Neutrophil (primary cell): ENCODE results near the gene TUBB2A.
"Not testable (repeated sequence)": the region's sequence is repeated elsewhere in the genome, so short reads cannot be mapped to it uniquely, and the experiment has no call there.

Experiments
- H3K27ac ChIP-seq: fragments of 200-600 bp; sonication (generic); 2 replicates; pipeline ENCODE4 v1.5.1; 2016; ENCODE audit warnings: mild to moderate bottlenecking, moderate library complexity
- H3K27me3 ChIP-seq: fragments of 200-600 bp; sonication (generic); 2 replicates; pipeline ENCODE4 v1.6.0; 2016; ENCODE audit warnings: mild to moderate bottlenecking
- H3K36me3 ChIP-seq: fragments of 200-600 bp; sonication (generic); 2 replicates; pipeline ENCODE4 v1.5.1; 2017
- H3K4me1 ChIP-seq, 2 experiments: fragments of 200-600 bp in 1 of 2; sonication (generic) in 1 of 2; 1 replicate in 1 of 2; 2 replicates in 1 of 2; pipeline versions ENCODE4 v1.5.1 to v1.6.1; 2013 to 2016; ENCODE audit warnings: low read depth in 1 of 2, low read length in 1 of 2, mild to moderate bottlenecking in 1 of 2, moderate library complexity in 1 of 2; ENCODE audit not compliant: control insufficient read depth in 1 of 2, insufficient read depth in 1 of 2
- H3K4me3 ChIP-seq, 2 experiments: fragments of 200-600 bp in 1 of 2; sonication (generic) in 1 of 2; 1 replicate in 1 of 2; 2 replicates in 1 of 2; pipeline ENCODE4 v1.5.1; 2013 to 2016; ENCODE audit warnings: low read depth in 1 of 2, low read length in 1 of 2, mild to moderate bottlenecking in 1 of 2, moderate library complexity in 1 of 2
- H3K9me3 ChIP-seq: fragments of 200-600 bp; sonication (generic); 2 replicates; pipeline ENCODE4 v1.5.1; 2016
- TF ChIP-seq, protein P1 (sequence below): fragments of 200-600 bp; sonication (generic); IDR thresholded peaks from 2 replicates; pipeline ENCODE4 v1.5.1; 2016; ENCODE audit warnings: antibody characterized with exemption

The TUBB2A gene

DNA sequence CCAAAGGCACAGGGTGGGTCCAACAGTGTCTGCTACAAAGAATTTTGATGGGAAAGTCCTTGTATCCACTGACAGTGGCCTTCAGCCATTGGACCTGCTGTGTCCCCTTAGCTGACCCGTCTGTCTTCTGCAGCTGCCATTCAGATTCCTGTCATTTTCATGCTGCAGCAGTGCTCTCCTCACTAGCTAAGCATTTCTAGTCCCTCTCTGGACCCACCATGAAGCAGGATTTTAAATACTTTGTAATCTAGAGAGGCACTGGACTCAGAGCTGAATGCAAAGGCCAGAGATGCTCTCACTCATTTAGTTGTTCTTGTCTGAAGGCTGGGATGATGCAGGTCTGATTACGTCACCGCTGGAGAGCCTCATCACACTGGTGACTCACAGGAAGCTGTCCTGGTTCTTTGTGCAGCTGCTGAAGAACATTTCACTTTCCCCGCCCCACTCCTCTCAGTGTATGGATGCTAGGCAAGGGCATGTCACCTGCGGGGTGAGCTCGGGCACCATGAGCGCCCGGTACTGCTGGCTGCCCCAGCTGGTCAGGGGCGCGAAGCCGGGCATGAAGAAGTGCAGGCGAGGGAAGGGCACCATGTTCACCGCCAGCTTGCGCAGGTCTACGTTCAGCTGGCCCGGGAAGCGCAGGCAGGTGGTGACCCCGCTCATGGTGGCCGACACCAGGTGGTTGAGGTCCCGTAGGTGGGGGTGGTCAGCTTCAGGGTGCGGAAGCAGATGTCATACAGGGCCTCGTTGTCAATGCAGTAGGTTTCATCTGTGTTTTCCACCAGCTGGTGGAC is 19.4 kb upstream of the TUBB2A start:
- Histone ChIP-seq H3K36me3 (no peaks in the 10 kb centered on the region), H3K4me1 (peaks cover 3 to 4% of the 10 kb centered on the region in 2 experiments), H3K27ac (no peak overlapping the region), H3K9me3 (no peaks in the 10 kb centered on the region), H3K27me3 (peaks cover 14% of the 10 kb centered on the region), H3K4me3 (no peak overlapping the region)
- TF ChIP-seq, protein P1, sequence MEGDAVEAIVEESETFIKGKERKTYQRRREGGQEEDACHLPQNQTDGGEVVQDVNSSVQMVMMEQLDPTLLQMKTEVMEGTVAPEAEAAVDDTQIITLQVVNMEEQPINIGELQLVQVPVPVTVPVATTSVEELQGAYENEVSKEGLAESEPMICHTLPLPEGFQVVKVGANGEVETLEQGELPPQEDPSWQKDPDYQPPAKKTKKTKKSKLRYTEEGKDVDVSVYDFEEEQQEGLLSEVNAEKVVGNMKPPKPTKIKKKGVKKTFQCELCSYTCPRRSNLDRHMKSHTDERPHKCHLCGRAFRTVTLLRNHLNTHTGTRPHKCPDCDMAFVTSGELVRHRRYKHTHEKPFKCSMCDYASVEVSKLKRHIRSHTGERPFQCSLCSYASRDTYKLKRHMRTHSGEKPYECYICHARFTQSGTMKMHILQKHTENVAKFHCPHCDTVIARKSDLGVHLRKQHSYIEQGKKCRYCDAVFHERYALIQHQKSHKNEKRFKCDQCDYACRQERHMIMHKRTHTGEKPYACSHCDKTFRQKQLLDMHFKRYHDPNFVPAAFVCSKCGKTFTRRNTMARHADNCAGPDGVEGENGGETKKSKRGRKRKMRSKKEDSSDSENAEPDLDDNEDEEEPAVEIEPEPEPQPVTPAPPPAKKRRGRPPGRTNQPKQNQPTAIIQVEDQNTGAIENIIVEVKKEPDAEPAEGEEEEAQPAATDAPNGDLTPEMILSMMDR, result no peak

- no peaks in the 10 kb centered on the region for H3K36me3 ChIP-seq
- H3K4me1 ChIP-seq, result no peaks in the 10 kb centered on the region
- H3K9me3 ChIP-seq, result no peaks in the 10 kb centered on the region
- TF ChIP-seq, protein P1, result no peak
- no peak overlapping the region for H3K27ac ChIP-seq
- peaks cover 14% of the 10 kb centered on the region for H3K27me3 ChIP-seq
- no peak overlapping the region for H3K4me3 ChIP-seq
Observed at GRCh38 chr6:3175715-3176402, 18.5 kb upstream of the TUBB2A start.

DNA sequence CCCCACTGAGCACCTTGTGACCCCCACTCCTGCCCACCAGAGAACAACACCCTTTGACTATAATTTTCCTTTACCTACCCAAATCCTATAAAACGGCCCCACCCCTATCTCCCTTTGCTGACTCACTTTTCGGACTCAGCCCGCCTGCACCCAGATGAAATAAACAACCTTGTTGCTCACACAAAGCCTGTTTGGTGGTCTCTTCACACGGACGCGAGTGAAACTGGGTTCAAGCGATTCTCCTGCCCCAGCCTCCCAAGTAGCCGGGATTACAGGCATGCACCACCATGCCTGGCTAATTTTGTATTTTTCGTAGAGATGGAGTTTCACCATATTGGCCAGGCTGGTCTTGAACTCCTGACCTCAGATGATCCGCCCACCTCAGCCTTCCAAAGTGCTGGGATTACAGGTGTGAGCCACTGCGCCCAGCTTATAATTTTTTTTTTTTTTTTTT is 16.3 kb upstream of the TUBB2A start:
- not testable (repeated sequence) for H3K4me1 ChIP-seq

GRCh38 chr6:3172789-3173188 is 15.4 kb upstream of the TUBB2A start:
- not testable (repeated sequence) for H3K9me3 ChIP-seq, H3K4me1 ChIP-seq, H3K27ac ChIP-seq, H3K36me3 ChIP-seq, H3K4me3 ChIP-seq
- peaks cover 12% of the 10 kb centered on the region for H3K27me3 ChIP-seq

More for the DNA sequence above, 16.3 kb upstream of the TUBB2A start:
- H3K4me3 ChIP-seq, H3K27me3 ChIP-seq, H3K9me3 ChIP-seq, H3K27ac ChIP-seq, H3K36me3 ChIP-seq: not testable (repeated sequence)

DNA sequence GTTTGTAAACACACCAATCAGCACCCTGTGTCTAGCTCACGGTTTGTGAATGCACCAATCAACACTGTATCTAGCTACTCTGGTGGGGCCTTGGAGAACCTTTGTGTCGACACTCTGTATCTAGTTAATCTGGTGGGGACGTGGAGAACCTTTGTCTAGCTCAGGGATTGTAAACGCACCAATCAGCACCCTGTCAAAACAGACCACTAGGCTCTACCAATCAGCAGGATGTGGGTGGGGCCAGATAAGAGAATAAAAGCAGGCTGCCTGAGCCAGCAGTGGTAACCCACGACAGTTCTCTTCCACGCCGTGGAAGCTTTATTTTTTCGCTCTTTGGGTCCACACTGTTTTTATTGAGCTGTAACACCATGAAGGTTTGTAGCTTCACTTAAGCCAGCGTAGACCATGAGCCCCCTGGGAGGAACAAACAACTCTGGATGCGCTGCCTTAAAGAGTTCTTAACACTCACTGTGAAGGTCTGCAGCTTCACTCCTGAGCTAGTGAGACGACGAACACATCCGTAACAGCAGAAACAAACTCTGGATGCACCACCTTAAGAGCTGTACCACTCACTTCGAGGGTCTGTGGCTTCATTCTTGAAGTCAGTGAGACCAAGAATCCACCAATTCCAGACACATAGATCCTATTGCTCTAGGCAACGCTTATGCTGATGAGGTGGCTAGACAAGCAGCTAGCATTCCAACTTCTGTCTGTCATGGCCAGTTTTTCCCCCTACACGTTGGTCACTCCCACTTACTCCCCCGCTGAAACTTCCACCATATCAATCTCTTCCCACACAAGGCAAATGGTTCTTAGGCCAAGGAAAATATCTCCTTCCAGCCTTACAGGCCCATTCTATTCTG is 14.2 kb upstream of the TUBB2A start:
- not testable (repeated sequence) for H3K36me3 ChIP-seq, H3K4me1 ChIP-seq, H3K27ac ChIP-seq, H3K9me3 ChIP-seq, H3K4me3 ChIP-seq
- H3K27me3 ChIP-seq, result peaks cover 21% of the 10 kb centered on the region

GRCh38 chr6:3170676-3171075 is 13.3 kb upstream of the TUBB2A start:
- not testable (repeated sequence) for H3K9me3 ChIP-seq, H3K4me1 ChIP-seq, H3K36me3 ChIP-seq, H3K27ac ChIP-seq, H3K4me3 ChIP-seq
- peaks cover 24% of the 10 kb centered on the region for H3K27me3 ChIP-seq

GRCh38 chr6:3168046-3168445 is 10.7 kb upstream of the TUBB2A start:
- Histone ChIP-seq H3K4me1 (peaks cover 9 to 10% of the 10 kb centered on the region in 2 experiments), H3K27me3 (peaks cover 50% of the 10 kb centered on the region)
- not testable (repeated sequence) for H3K27ac ChIP-seq, H3K4me3 ChIP-seq, H3K36me3 ChIP-seq, H3K9me3 ChIP-seq

GRCh38 chr6:3166535-3167225 is 9.3 kb upstream of the TUBB2A start:
- not testable (repeated sequence) for H3K9me3 ChIP-seq

More at GRCh38 chr6:3166535-3167225, 9.3 kb upstream of the TUBB2A start:
- peaks cover 64% of the 10 kb centered on the region for H3K27me3 ChIP-seq
- not testable (repeated sequence) for H3K27ac ChIP-seq, H3K4me3 ChIP-seq, H3K36me3 ChIP-seq
- peaks cover 9 to 20% of the 10 kb centered on the region in 2 experiments for H3K4me1 ChIP-seq
